OCI-LY3 (cell line): ENCODE measurements around the gene PIK3R4.

Experiments
- H2AFZ ChIP-seq: fragments of 200-600, 300-600 bp; shearing (Covaris generic); 2 replicates; pipeline ENCODE4 v1.6.0; 2014; ENCODE audit warnings: antibody characterized with exemption, low read depth, low read length
- H3K27ac ChIP-seq: fragments of 200-600, 300-600 bp; sonication (generic); 2 replicates; pipeline ENCODE4 v1.5.1; 2014; ENCODE audit warnings: mild to moderate bottlenecking, low read length, moderate library complexity, mixed read lengths
- H3K27me3 ChIP-seq: fragments of 200-600, 300-600 bp; sonication (generic); 2 replicates; pipeline ENCODE4 v1.6.1; 2014; ENCODE audit warnings: low read depth, low read length, mixed read lengths
- H3K36me3 ChIP-seq: fragments of 200-600, 300-600 bp; sonication (generic); replicated peaks from 2 replicates; pipeline ENCODE3; 2014; ENCODE audit warnings: low read depth, low read length, mixed read lengths
- H3K4me1 ChIP-seq: fragments of 300-600, 200-600 bp; sonication (generic); 2 replicates; pipeline ENCODE4 v1.6.1; 2014; ENCODE audit warnings: low read length, mixed read lengths
- H3K4me2 ChIP-seq: fragments of 200-600, 300-600 bp; sonication (generic); 2 replicates; pipeline ENCODE4 v1.6.1; 2014; ENCODE audit warnings: low read length, mixed read lengths
- H3K4me3 ChIP-seq: fragments of 300-600, 200-600 bp; sonication (generic); 2 replicates; pipeline ENCODE4 v1.5.1; 2014; ENCODE audit warnings: antibody characterized with exemption, mild to moderate bottlenecking, low read length, moderate library complexity
- H3K79me2 ChIP-seq: fragments of 300-600, 200-600 bp; shearing (Covaris generic); 2 replicates; pipeline ENCODE4 v1.6.1; 2014; ENCODE audit warnings: mild to moderate bottlenecking, low read length, mixed read lengths
- H3K9ac ChIP-seq: fragments of 300-600, 200-600 bp; shearing (Covaris generic); 2 replicates; pipeline ENCODE4 v1.6.0; 2014; ENCODE audit warnings: mild to moderate bottlenecking, low read length, moderate library complexity
- H3K9me3 ChIP-seq: fragments of 200-600, 300-600 bp; shearing (Covaris generic); 2 replicates; pipeline ENCODE4 v1.6.1; 2014; ENCODE audit warnings: low read length, mixed read lengths; ENCODE audit not compliant: insufficient read depth
- H4K20me1 ChIP-seq: fragments of 200-600, 300-600 bp; sonication (generic); 2 replicates; pipeline ENCODE4 v1.6.1; 2016; ENCODE audit warnings: low read length, mixed read lengths; ENCODE audit not compliant: insufficient read depth
- CTCF ChIP-seq: fragments of 200-600, 300-600 bp; sonication (generic); IDR thresholded peaks from 2 replicates; pipeline ENCODE4 v1.5.1; 2014; ENCODE audit warnings: antibody characterized with exemption, low read length, low read depth
- EZH2phosphoT487 ChIP-seq: fragments of 200-600 bp; shearing (Covaris generic); IDR thresholded peaks from 2 replicates; pipeline ENCODE4 v1.6.1; 2018; ENCODE audit warnings: antibody characterized with exemption, mixed run types, low read depth

The PIK3R4 gene

DNA sequence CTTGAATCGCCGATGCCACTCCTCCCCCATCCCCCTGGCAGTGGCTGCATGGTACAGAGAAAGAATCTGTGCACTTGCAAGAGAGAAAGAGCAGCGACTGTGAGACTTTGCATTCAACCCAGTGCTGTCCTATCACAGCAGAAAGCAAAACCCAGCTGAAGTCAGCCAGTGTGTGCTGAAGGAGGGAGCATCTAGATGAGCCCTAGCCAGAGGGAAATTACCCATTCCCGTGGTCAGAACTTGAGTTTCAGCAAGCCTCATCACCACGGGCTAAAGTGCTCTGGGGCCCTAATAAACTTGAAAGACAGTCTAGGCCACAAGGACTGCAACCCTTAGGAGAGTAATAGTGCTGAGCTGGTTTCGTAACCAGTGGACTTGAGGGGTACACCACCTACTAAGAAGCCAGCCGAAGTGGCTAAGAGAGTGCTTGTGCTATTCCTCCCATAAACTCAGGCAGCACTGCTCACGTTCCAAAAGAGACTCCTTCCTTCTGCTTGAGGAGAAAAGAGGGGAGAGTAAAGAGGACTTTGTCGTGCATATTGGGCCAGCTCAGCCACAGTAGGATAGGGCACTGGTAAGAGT, 15.2 kb upstream of the PIK3R4 start:
- Histone ChIP-seq H2AFZ (no peak overlapping the region), H3K4me3 (no peak overlapping the region), H3K9ac (no peak overlapping the region), H3K27me3 (no peaks in the 10 kb centered on the region), H3K36me3 (no peaks in the 10 kb centered on the region), H3K27ac (no peak overlapping the region), H3K79me2 (no peaks in the 10 kb centered on the region), H3K4me1 (peaks cover 10% of the 10 kb centered on the region; the same call in 1 of the 2 replicates), H3K4me2 (no peak overlapping the region), H3K9me3 (no peaks in the 10 kb centered on the region), H4K20me1 (no peaks in the 10 kb centered on the region)
- TF ChIP-seq CTCF (no peak), EZH2phosphoT487 (no peak)

DNA sequence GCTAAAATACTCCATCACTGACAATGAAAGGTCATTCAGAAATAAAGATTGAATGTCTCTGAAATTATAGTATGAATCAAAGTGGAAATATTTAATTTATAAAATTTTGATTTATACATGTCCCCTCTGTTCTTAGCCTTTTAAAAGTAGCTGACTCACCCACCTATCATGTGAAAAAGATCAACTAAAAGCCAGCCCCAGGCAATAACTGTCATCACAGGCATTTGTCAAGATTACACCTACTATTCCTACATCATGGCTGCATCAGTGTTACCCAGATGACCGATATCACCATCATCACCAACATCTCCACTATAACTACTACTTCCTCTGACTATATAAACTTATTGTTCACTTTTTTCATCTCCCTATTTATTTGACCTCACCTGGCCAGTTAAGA, 14.3 kb upstream of the PIK3R4 start:
- Histone ChIP-seq H3K4me3 (no peak overlapping the region), H2AFZ (no peak overlapping the region), H3K27me3 (no peaks in the 10 kb centered on the region), H3K79me2 (no peaks in the 10 kb centered on the region), H3K27ac (no peak overlapping the region), H3K9ac (no peak overlapping the region), H3K4me2 (no peak overlapping the region), H3K9me3 (no peaks in the 10 kb centered on the region), H3K4me1 (peaks cover 10% of the 10 kb centered on the region; the same call in 1 of the 2 replicates), H3K36me3 (no peaks in the 10 kb centered on the region), H4K20me1 (no peaks in the 10 kb centered on the region)
- no peak for TF ChIP-seq EZH2phosphoT487
- TF ChIP-seq CTCF: no peak

GRCh38 chr3:130759692-130760338, 13.2 kb upstream of the PIK3R4 start:
- no peaks in the 10 kb centered on the region for H3K79me2 ChIP-seq
- peaks cover 10% of the 10 kb centered on the region; the same call in 1 of the 2 replicates for H3K4me1 ChIP-seq
- H3K36me3 ChIP-seq: no peaks in the 10 kb centered on the region
- H3K4me3 ChIP-seq: peak overlapping the region; percentile 35; the same call in 1 of the 2 replicates
- H2AFZ ChIP-seq: peak overlapping the region; percentile 28; the same call in 1 of the 2 replicates
- no peak overlapping the region for H3K9ac ChIP-seq
- no peak overlapping the region for H3K27ac ChIP-seq
- H3K4me2 ChIP-seq: peak overlapping the region; percentile 60
- H4K20me1 ChIP-seq: no peaks in the 10 kb centered on the region
- H3K27me3 ChIP-seq: no peaks in the 10 kb centered on the region
- TF ChIP-seq EZH2phosphoT487 (no peak), CTCF (peak; percentile 82)
- no peaks in the 10 kb centered on the region for H3K9me3 ChIP-seq

DNA sequence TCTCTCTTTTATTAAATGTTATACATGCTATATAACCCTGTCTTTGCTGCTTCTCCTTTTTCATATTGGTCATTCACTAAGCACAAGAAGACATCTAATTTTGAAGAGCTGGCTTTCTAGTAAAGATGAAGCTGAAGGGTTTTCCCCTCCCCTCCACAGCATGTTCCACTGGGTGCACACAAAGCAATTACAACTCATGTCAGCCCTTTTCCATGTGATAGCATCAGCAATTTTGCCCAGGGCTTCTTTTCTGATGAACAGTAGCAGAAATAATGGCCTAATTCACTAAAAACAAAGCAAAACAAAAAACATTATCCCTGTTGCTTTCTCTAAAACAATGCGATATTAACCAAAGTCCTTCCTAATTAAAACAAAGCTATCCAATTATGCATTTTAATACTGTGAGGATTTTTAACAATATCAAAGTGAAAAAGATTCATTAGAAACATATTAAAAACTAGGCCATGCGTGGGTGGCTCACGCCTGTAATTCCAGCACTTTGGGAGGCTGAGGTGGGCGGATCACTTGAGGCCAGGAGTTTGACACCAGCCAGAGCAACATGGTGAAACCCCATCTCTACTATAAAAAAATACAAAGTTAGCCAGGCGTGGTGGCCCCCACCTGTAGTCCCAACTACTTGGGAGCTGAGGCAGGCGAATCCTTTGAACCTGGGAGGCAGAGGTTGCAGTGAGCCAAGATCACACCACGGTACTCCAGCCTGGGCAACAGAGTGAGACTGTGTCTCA, 12.2 kb upstream of the PIK3R4 start:
- Histone ChIP-seq H3K36me3 (no peaks in the 10 kb centered on the region), H3K4me2 (no peak overlapping the region), H3K27ac (no peak overlapping the region)

More for the DNA sequence above, 12.2 kb upstream of the PIK3R4 start:
- Histone ChIP-seq H3K4me3 (no peak overlapping the region), H2AFZ (no peak overlapping the region), H4K20me1 (no peaks in the 10 kb centered on the region), H3K9ac (no peak overlapping the region), H3K4me1 (peaks cover 10% of the 10 kb centered on the region; the same call in 1 of the 2 replicates), H3K9me3 (no peaks in the 10 kb centered on the region), H3K27me3 (no peaks in the 10 kb centered on the region), H3K79me2 (no peaks in the 10 kb centered on the region)
- no peak for TF ChIP-seq EZH2phosphoT487
